CD4-positive, alpha-beta T cell treated with Interleukin-4 for 1 hour (primary cell): ENCODE measurements around the gene SLC45A1.
A peak's percentile ranks its signal among the peaks of the same experiment; 100 is the strongest.
"Not testable (repeated sequence)": the region's sequence is repeated elsewhere in the genome, so short reads cannot be mapped to it uniquely, and the experiment has no call there.

Experiments
- DNase-seq, 2 donors: peaks; one replicate each; pipeline ENCODE4 v3.0.0-alpha.2; 2020 to 2022

Gene SLC45A1

GRCh38 chr1:8317647-8318381 lies at the start of gene SLC45A1:
Gene SLC45A1 (plus strand): TSS chr1:8318114. CDS start chr1:8324330, 6,216 bp downstream.
- peak; percentile 74 to 80 for DNase-seq

GRCh38 chr1:8273036-8273435 lies 44.9 kb upstream of the SLC45A1 start:
- DNase-seq = no peak

- no peak for DNase-seq
Observed at GRCh38 chr1:8274352-8274751, 43.6 kb upstream of the SLC45A1 start.

- DNase-seq = no peak
Observed at GRCh38 chr1:8276173-8276914, 41.6 kb upstream of the SLC45A1 start.

DNA sequence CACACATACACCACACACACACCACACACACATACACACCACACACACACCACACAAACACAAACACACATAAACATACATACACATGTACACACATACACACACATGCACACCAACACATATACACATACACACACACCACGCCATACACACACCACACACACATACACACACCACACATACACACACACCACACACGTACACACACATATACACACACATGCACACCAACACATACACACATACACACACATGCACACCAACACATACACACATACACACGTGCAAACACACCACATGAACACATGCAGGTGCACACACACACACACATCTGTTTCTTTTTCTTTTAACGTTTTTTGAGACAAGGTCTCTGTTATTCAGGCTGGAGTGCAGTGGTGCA lies 41.0 kb upstream of the SLC45A1 start:
- DNase-seq = no peak

GRCh38 chr1:8278677-8279076 lies 39.2 kb upstream of the SLC45A1 start:
- not testable (repeated sequence) for DNase-seq

- DNase-seq = no peak
Observed at GRCh38 chr1:8281843-8282509, 35.9 kb upstream of the SLC45A1 start.

DNA sequence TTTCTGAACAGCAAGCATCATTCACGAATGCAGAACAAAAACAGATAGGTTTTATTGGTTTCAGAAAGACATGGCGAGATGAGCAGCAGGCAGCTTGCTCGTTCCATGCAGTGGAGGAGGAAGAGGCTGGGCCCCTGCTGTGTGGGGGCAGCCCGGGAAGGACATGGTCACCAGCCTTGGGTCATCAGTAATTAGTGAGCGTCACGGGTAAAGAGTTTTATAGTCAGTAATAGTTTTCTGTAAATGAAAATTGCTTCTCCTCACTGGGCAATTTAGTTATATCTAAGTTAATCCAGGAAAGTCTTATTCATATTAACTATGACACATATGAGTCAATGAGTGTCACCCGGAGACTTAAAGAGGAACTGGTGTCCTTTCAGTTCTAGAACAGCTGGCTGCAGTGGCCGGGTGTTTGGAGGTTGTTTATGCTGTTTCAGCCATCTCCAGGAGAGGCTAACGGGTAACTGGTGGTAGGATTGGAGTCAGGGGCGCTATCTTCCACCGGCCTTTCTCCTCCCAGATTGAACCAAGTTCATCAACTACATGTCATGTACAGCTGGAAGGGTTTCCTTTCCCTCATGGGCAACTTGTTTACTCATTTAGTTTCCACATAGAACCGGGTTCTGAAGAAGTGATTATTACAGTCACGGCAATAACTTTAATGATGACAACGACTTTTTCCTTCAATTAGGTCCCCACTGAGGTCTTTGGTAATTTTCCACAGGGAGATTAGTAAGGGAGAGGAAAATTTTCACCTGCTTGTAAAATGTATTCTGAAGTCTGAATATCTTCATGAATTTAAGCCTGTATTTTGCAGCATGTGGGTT lies 34.6 kb upstream of the SLC45A1 start:
- DNase-seq = peak; percentile 4 to 22

DNA sequence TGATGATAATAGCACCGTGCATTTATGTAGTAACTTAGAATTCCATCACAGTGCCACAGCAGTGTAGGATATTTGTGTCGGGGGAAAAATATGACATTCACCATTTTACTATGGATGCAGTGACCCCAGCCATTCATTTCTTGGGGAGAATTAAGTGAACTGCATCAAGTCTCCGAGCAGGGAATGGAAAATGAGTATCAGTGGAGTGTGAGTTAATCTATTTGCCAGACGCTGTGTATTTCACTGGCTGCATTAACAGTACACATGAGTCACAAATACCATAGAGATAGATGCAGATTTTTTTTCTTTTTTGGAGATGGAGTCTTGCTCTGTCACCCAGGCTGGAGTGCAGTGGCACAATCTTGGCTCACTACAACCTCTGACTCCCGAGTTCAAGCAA lies 33.8 kb upstream of the SLC45A1 start:
- DNase-seq = no peak

DNA sequence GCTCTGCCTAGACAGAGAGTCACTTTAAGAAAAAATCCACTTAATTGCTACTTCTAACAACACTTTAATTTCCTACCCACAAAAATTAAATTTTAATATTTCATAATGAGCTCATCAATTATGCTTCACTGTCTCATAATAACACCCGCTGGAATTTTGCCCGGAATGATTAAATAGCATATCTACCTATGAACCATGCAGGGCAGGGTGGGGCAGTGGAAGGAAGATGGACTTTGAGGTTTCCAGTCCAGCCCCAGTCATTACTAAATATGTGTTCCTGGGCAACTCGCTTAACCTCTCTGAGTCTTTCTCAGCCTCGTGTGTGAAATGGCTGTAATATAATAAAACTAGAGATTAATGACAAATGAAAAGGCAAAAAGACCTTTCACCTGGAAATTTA lies 32.8 kb upstream of the SLC45A1 start:
- DNase-seq = no peak

DNA sequence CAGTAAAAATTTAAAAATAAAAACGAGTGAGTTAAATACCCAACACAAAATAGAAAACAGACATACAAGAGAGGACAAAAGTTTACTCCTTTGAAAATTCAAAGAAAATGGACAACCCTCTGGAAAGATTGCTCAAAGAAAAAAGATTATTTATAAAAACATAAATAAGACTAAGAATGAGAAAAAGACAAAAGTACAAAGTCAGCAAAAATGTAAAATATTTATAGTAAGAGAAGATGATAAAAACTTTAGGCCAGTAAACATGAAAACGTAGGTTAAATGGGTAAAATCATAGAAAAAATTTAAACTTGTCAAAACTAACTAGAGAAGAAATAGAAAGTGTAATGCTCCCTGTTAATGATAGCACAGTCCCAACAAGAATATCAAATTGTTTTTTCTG lies 31.9 kb upstream of the SLC45A1 start:
- no peak for DNase-seq

DNA sequence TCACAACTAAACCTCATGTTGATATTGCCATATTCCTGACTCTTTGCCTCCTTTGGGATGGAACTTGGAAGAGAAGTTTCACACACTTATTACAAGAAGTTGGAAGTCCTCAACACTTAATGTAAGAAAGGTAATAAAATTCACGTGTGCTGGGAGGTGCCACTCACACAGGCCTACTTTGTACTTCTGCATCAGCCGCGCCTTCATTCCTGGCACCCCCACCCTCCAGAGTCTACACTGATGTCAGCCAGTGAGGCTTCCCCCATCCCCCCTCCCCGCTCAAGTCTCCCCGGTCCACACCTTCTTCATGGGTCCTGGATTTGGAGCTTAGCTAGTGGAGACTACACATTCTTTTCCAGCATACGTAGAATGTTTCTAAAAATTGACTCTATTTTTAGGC lies 24.8 kb upstream of the SLC45A1 start:
- no peak for DNase-seq

DNA sequence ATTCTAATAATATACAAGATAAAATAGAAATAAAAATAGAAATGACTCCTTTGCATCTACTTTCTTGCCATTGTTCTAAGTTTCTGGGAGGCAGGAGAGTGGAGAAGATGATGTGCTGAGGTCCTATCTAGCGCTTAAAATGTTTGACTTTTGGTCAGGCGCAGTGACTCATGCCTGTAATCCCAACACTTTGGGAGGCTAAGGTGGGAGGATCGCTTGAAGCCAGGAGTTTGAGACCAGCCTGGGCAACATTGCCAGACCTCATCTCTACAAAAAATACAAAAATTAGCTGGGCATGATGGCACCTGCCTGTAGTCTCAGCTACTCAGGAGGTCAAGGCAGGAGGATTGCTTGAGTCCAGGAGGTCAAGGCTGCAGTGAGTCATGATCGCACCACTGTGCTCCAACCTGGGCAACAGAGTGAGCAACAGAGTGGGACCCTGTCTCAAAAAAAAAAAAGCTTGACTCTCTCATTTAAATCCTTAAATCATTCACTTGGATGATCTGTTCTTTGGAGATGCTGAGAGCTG lies 24.2 kb upstream of the SLC45A1 start:
- DNase-seq = no peak

DNA sequence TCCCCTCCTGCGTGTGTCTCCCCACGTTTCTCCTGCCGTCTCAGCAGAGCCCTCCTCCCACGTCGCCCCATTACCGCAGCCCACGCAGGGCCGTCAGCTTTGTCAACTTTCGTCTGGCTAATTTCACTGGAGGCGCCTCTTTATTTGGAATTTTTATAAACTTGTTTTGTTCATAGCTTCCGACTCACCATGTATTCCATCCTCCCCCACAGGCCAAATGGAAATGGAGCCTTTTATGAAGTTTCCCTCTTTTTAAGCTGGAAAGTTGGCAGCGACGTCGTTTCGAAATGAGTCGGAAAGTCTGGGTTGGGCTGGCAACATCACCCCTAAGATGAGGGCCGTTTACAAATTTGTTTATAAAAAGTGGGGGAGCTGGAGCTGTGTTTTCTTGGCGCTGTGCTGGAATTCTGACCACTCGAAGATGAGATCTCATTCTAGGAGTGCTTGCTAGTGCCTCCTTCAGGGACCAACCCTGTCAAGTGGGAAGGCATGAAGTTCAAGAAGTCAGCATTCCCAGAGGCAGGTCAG lies 23.7 kb upstream of the SLC45A1 start:
- DNase-seq = no peak

GRCh38 chr1:8297245-8297644 lies 20.7 kb upstream of the SLC45A1 start:
- DNase-seq = no peak

- no peak for DNase-seq
Observed at GRCh38 chr1:8299963-8300362, 18.0 kb upstream of the SLC45A1 start.

DNA sequence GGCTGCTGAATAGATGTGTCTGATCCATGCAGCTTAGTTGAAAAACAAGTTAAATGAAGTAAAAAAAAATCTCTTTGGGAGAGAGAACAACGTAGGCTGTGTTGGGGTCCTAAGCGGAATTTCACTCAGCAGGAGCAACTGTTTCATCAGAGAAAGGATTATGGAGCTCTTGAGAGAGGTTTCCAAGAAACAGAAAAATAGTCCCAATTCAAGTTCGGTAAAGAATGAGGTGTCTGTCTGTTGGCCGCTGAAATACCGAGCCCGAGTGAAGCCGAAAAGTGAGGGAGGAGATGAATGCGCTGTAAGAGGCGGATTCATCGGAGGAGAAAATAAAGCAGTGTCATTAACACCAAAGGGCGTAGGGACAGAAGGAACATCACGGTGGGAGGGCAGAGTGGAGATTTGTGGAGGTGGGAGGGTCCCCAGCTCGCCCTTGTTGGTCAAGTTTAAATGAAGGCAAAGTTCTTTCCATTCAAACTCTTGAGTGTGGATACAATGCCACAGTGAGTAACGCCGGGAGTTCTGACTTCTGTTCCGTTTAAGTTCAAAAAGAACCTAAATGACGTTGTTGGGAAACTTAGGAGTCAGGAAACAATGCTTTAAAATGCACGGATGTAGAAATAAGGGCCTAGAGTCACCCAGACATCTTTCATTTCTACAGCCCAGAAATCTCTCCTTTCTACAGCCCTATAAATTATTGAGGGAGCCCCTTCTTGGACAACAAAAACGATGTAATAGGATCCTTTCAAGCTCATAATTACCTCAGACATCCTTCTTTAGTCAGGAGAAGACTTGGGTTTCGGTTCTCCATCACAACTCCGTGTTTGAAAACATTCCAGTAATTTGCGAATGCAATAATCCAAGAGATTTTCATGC lies 15.6 kb upstream of the SLC45A1 start:
- no peak for DNase-seq

- DNase-seq = no peak
Observed at GRCh38 chr1:8303141-8303540, 14.8 kb upstream of the SLC45A1 start.

DNA sequence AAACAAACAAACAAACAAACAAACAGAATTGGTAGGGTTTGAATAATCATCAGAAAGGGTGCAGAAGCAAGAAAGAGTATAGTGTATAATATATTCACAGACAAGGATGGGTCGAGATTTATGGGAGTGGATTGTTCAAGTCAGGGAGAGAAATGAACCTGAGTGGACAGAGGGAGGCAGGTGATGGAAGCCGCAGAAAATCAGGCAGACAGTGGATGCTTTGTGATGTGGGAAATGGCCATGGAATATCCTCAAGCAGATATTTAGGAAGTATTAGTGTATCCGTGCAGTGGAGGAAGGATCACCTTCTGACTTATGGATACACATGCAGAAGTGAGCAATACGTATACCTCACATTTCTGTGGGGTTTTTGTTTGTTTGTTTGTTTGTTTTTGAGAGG lies 14.0 kb upstream of the SLC45A1 start:
- no peak for DNase-seq

DNA sequence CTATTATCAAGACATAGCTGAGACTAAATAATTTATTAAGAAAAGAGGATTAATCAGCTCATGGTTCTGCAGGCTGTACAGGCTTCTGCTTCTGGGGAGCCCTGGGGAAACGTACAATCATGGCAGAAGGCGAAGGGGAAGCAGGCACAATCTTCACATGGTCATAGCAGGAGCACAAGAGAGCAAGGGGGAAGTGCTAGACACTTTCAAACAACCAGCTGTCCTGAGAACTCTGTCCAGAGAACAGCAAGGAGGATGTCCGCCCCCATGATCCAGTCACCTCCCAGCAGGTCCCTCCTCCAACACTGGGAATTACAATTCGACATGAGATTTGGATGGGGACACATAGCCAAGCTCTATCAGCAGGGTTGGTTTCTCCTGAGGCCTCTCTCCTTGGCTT lies 10.3 kb upstream of the SLC45A1 start:
- DNase-seq = no peak

DNA sequence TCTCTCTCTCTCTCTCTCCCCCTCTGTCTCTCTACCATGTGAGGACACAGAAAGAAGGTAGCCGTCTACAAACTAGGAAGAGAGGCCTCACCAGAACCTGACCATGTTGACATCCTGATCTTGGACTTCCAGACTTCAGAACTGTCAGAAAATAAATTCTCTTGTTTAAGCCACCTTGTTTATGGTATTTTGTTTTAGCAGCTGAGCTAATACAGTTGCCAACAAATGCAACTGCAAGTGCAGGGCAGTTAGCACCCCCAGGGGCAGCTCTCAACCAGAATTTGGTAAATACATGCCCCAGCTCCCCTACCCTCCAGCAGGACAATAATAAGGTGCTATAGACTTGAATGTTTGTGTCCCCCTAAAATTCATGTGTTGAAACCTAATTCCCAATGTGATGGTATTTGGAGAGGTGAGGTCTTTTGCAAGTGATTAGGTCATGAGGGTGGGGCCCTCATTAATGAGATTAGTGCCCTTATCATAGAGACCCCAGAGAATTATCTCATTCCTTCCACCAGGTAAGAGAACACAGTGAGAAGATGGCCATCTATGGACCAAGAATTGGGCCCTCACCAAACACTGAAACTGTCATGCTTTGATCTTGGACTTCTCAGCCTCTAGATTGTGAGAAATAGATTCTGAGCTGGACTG lies 6.7 kb upstream of the SLC45A1 start:
- DNase-seq = no peak
